ENCODE results near the gene RALGPS2. TPM values are rescaled to one million over a fixed set of nuclear protein-coding genes. Genes with fewer than 3 reads are reported as not detected.
A peak's percentile ranks its signal among the peaks of the same experiment; 100 is the strongest.

Gene RALGPS2
- total and polyA plus RNA-seq, 2 of the 13 experiments (the other 11 are each of a cell fraction or from before 2014, with no cell fraction given): 15.6 to 36.0 TPM

DNA sequence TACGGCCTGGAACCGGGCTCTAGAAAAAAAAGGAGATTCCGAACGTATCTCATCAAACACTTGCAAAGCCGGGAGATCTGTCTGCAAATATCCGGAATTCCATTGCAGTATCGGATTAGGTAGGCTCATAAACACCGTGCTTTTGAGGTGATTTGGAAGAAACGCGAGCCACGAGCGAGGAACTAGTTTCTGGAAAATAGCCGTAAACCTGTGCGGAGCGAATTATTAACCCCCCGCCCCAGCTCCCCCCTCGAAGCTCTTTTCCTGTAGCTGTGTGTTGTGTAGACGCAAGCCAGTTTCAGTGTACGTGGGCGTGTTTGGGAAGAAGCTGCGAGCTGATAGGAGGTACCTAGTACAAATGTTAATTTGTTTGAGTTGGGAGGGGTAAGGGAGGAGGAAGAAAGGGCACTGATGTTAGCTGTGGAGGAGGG, 1.1 kb downstream of the RALGPS2 start (continued):
- TF ChIP-seq, protein P1, sequence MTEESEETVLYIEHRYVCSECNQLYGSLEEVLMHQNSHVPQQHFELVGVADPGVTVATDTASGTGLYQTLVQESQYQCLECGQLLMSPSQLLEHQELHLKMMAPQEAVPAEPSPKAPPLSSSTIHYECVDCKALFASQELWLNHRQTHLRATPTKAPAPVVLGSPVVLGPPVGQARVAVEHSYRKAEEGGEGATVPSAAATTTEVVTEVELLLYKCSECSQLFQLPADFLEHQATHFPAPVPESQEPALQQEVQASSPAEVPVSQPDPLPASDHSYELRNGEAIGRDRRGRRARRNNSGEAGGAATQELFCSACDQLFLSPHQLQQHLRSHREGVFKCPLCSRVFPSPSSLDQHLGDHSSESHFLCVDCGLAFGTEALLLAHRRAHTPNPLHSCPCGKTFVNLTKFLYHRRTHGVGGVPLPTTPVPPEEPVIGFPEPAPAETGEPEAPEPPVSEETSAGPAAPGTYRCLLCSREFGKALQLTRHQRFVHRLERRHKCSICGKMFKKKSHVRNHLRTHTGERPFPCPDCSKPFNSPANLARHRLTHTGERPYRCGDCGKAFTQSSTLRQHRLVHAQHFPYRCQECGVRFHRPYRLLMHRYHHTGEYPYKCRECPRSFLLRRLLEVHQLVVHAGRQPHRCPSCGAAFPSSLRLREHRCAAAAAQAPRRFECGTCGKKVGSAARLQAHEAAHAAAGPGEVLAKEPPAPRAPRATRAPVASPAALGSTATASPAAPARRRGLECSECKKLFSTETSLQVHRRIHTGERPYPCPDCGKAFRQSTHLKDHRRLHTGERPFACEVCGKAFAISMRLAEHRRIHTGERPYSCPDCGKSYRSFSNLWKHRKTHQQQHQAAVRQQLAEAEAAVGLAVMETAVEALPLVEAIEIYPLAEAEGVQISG (CRISPR knock-in tag; IDR thresholded peaks at IDR 0.05): no peak
- TF ChIP-seq ADNP (CRISPR knock-in tag; IDR thresholded peaks at IDR 0.05): no peak
- TF ChIP-seq, protein P2, sequence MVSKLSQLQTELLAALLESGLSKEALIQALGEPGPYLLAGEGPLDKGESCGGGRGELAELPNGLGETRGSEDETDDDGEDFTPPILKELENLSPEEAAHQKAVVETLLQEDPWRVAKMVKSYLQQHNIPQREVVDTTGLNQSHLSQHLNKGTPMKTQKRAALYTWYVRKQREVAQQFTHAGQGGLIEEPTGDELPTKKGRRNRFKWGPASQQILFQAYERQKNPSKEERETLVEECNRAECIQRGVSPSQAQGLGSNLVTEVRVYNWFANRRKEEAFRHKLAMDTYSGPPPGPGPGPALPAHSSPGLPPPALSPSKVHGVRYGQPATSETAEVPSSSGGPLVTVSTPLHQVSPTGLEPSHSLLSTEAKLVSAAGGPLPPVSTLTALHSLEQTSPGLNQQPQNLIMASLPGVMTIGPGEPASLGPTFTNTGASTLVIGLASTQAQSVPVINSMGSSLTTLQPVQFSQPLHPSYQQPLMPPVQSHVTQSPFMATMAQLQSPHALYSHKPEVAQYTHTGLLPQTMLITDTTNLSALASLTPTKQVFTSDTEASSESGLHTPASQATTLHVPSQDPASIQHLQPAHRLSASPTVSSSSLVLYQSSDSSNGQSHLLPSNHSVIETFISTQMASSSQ (IDR thresholded peaks at IDR 0.05; ENCODE audit: low read depth): peak; percentile 91
- TF ChIP-seq, protein P2 (CRISPR knock-in tag; IDR thresholded peaks at IDR 0.05; ENCODE audit: borderline replicate concordance): peak; percentile 87; the same call in 1 of the 2 replicates
- no peak for TF ChIP-seq GLMP (CRISPR knock-in tag; IDR thresholded peaks at IDR 0.05; ENCODE audit: borderline replicate concordance)
- TF ChIP-seq ZNF354B (CRISPR knock-in tag; IDR thresholded peaks at IDR 0.05): no peak
- peak; percentile 85 for TF ChIP-seq HNF1B (CRISPR knock-in tag; IDR thresholded peaks at IDR 0.05)
- TF ChIP-seq ZNF431 (CRISPR knock-in tag; IDR thresholded peaks at IDR 0.05; ENCODE audit: borderline replicate concordance, low read depth): no peak
- TF ChIP-seq SALL1 (CRISPR knock-in tag; IDR thresholded peaks at IDR 0.05): peak; percentile 59
- TF ChIP-seq ZSCAN20 (CRISPR knock-in tag; IDR thresholded peaks at IDR 0.05; ENCODE audit: borderline replicate concordance): peak; percentile 97
- 0 out of 2 replicates have a peak, but pooled peaks have one; percentile 41 for TF ChIP-seq ZNF232 (CRISPR knock-in tag; IDR thresholded peaks at IDR 0.05; ENCODE audit: borderline replicate concordance)
- TF ChIP-seq RAD21 (CRISPR knock-in tag; IDR thresholded peaks at IDR 0.05): no peak
- peak in 1 of 2 experiments; percentile 49; a peak in 1 of 4 replicates for TF ChIP-seq REST (IDR thresholded peaks at IDR 0.05; ENCODE audit: borderline replicate concordance in 1 of 2, low read depth in 1 of 2, low read length in 2 of 2)
- TF ChIP-seq ASH2L (IDR thresholded peaks at IDR 0.05; ENCODE audit: insufficient read length, low read depth, low read length): peak; percentile 68
- no peak for TF ChIP-seq SYNCRIP (IDR thresholded peaks at IDR 0.05; ENCODE audit: insufficient read depth, low read depth, low read length)
- peak; percentile 78 for TF ChIP-seq SAP130 (CRISPR knock-in tag; IDR thresholded peaks at IDR 0.05; ENCODE audit: low read depth)

Measured in HepG2 (cell line).